PC-3 (cell line): ENCODE measurements around the gene UNC13C. TPM values are rescaled to one million over a fixed set of nuclear protein-coding genes. Genes with fewer than 3 reads are reported as not detected.

ENCODE experiments used
- ATAC-seq: fragments of 200-7000 bp; cut with Tn5 transposase; 2 replicates; pipeline ENCODE4 v1.9.1; 2020; ENCODE audit warnings: mild to moderate bottlenecking, moderate library complexity
- BruUV-seq: library from RNA; stranded (reverse); fragments of 400-500 nt; replicated peaks from 2 replicates; lab custom pipeline; 2021; lab: Mats Ljungman, UMichigan
- CTCF ChIA-PET: fragments of 300-600 bp; sonication (Branson Sonifier 250); formaldehyde crosslinking; loops from one replicate; lab custom pipeline; 2022; ENCODE audit warnings: antibody characterized with exemption; lab: Charles Lee
- POLR2A ChIA-PET: fragments of 300-600 bp; sonication (Branson Sonifier 250); formaldehyde crosslinking; loops from one replicate; lab custom pipeline; 2022; ENCODE audit warnings: antibody characterized with exemption; ENCODE audit not compliant: unreplicated experiment; lab: Charles Lee
- DNase-seq: peaks from one replicate; pipeline ENCODE4 v3.0.0-alpha.2; 2015
- H2AFZ ChIP-seq: fragments of 300-600 bp; sonication (generic); 2 replicates; pipeline ENCODE4 v1.6.0; 2016; ENCODE audit warnings: antibody characterized with exemption, low read length
- H3F3A ChIP-seq: fragments of 300-600 bp; sonication (generic); one replicate; pipeline ENCODE4 v1.6.0; 2017; ENCODE audit warnings: antibody characterized with exemption, low read length, control low read depth, mild to moderate bottlenecking; ENCODE audit not compliant: unreplicated experiment
- H3K27ac ChIP-seq: fragments of 300-600 bp; sonication (generic); 2 replicates; pipeline ENCODE4 v1.5.1; 2016; ENCODE audit warnings: mild to moderate bottlenecking, low read length
- H3K27me3 ChIP-seq: fragments of 300-600 bp; sonication (generic); 2 replicates; pipeline ENCODE4 v1.6.1; 2016; ENCODE audit warnings: low read length, mixed read lengths
- H3K36me3 ChIP-seq: fragments of 300-600 bp; sonication (generic); 2 replicates; pipeline ENCODE4 v1.6.1; 2016; ENCODE audit warnings: low read depth, mixed run types, low read length, mixed read lengths
- H3K4me1 ChIP-seq: fragments of 300-600 bp; sonication (generic); 2 replicates; pipeline ENCODE4 v1.5.1; 2016; ENCODE audit warnings: low read length; ENCODE audit not compliant: insufficient read depth
- H3K4me2 ChIP-seq: fragments of 300-600 bp; sonication (generic); 2 replicates; pipeline ENCODE4 v1.6.0; 2016; ENCODE audit warnings: low read length
- H3K4me3 ChIP-seq: fragments of 300-600 bp; sonication (generic); 2 replicates; pipeline ENCODE4 v1.5.1; 2016; ENCODE audit warnings: mild to moderate bottlenecking, low read length, mixed read lengths
- H3K79me2 ChIP-seq: fragments of 300-600 bp; sonication (generic); 2 replicates; pipeline ENCODE4 v1.6.1; 2017; ENCODE audit warnings: low read length, mixed read lengths
- H3K9ac ChIP-seq: fragments of 300-600 bp; sonication (generic); 2 replicates; pipeline ENCODE4 v1.6.0; 2016; ENCODE audit warnings: mild to moderate bottlenecking, low read length
- H3K9me2 ChIP-seq: fragments of 300-600 bp; sonication (generic); replicated peaks from 2 replicates; pipeline ENCODE4 v1.6.1; 2016; ENCODE audit warnings: mixed run types, low read length, mixed read lengths
- H3K9me3 ChIP-seq: fragments of 300-600 bp; sonication (generic); 2 replicates; pipeline ENCODE4 v1.6.1; 2016; ENCODE audit warnings: low read length, mixed read lengths
- H4K20me1 ChIP-seq: fragments of 300-600 bp; sonication (generic); 2 replicates; pipeline ENCODE4 v1.6.1; 2016; ENCODE audit warnings: low read length, mixed read lengths
- EZH2 ChIP-seq: fragments of 300-600 bp; sonication (generic); IDR thresholded peaks from one replicate; pipeline ENCODE4 v1.6.1; 2017; ENCODE audit warnings: antibody characterized with exemption, mild to moderate bottlenecking, low read length; ENCODE audit not compliant: unreplicated experiment
- EZH2phosphoT487 ChIP-seq: fragments of 300-600 bp; sonication (generic); IDR thresholded peaks from 2 replicates; pipeline ENCODE4 v1.6.1; 2018; ENCODE audit warnings: mild to moderate bottlenecking, antibody characterized with exemption, low read length, borderline replicate concordance
- intact Hi-C: fragments of 100-400 bp; cut with micrococcal nuclease; formaldehyde crosslinking; loops from 2 replicates; pipeline ENCODE4 v1.9.0; 2023
- total RNA-seq: library from RNA; depleted of rRNA; stranded (reverse); fragments of >200 nt; gene quantifications from 2 replicates; pipeline ENCODE4 v1.2.3, GENCODE V29; 2014
- TF ChIP-seq, protein P1 (sequence below): fragments of 300-600 bp; sonication (generic); conservative IDR thresholded peaks from 2 replicates; pipeline ENCODE4 v1.5.1; 2017; ENCODE audit warnings: antibody characterized with exemption, low read depth, mild to moderate bottlenecking, low read length

The UNC13C gene
- total RNA-seq, 1 experiment from 2014 or later = not detected

DNA sequence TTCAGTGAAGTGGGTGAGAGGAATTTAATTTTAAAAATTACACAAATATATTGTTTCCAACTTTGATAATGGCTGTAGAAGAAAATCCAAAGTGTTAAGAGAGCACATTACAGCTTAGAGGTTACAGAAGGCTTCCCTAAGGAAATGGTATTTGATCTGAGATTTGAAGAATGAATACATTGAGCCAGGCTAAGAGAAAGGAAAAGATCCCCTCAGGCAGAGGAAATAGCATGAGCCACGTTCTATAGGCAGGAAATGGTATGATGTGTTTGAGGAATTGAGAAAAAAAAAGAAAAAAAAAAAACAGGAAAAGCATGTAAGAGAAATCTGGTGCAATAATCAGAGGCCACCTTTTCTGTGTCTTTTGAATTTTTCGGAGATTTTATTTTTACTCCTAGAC, 48.6 kb downstream of the UNC13C start:
- H3K4me1 ChIP-seq = no peaks in the 10 kb centered on the region
- H2AFZ ChIP-seq = no peak overlapping the region
- H3K4me2 ChIP-seq = no peak overlapping the region
- no peak overlapping the region for H3K4me3 ChIP-seq
- no peak overlapping the region for H3K9ac ChIP-seq
- no peaks in the 10 kb centered on the region for H3K27me3 ChIP-seq
- ChIA-PET POLR2A (no interaction called here), CTCF (no interaction called here)
- no peaks in the 10 kb centered on the region for H3K36me3 ChIP-seq
- H3K9me2 ChIP-seq = no peaks in the 10 kb centered on the region
- no TSS peak for BruUV-seq
- H3K9me3 ChIP-seq = no peaks in the 10 kb centered on the region
- TF ChIP-seq, protein P1, sequence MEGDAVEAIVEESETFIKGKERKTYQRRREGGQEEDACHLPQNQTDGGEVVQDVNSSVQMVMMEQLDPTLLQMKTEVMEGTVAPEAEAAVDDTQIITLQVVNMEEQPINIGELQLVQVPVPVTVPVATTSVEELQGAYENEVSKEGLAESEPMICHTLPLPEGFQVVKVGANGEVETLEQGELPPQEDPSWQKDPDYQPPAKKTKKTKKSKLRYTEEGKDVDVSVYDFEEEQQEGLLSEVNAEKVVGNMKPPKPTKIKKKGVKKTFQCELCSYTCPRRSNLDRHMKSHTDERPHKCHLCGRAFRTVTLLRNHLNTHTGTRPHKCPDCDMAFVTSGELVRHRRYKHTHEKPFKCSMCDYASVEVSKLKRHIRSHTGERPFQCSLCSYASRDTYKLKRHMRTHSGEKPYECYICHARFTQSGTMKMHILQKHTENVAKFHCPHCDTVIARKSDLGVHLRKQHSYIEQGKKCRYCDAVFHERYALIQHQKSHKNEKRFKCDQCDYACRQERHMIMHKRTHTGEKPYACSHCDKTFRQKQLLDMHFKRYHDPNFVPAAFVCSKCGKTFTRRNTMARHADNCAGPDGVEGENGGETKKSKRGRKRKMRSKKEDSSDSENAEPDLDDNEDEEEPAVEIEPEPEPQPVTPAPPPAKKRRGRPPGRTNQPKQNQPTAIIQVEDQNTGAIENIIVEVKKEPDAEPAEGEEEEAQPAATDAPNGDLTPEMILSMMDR = no peak
- TF ChIP-seq EZH2 = no peak
- no peak for TF ChIP-seq EZH2phosphoT487
- DNase-seq (no peak), ATAC-seq (no peak)
- H3F3A ChIP-seq = no peaks in the 10 kb centered on the region
- intact Hi-C loops = no loop called here
- H3K27ac ChIP-seq = no peak overlapping the region
- H3K79me2 ChIP-seq = no peaks in the 10 kb centered on the region
- no peaks in the 10 kb centered on the region for H4K20me1 ChIP-seq

DNA sequence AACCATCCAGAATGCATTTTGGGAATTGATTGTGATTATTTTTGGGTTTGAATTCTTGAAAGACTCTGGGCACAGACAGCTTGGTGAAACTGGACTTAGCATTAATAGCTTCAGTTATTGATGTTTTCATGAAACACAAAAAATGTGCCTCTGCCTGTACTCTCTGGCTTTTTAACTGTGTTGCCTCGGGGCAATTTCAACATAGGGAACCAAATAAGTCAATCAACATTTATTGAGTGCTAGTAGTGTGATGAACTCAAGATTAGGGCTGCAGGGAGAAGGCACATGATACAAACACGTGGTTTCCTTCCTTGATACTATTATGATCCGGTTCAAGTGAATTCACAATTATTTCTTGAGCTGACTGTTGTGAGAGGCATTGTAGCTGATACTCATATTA, 50.8 kb downstream of the UNC13C start:
- ChIA-PET CTCF (no interaction called here), POLR2A (no interaction called here)
- no peak overlapping the region for H3K4me3 ChIP-seq
- no peaks in the 10 kb centered on the region for H3K4me1 ChIP-seq
- no peak overlapping the region for H3K27ac ChIP-seq
- DNase-seq (no peak), ATAC-seq (no peak)
- H3K9me3 ChIP-seq = no peaks in the 10 kb centered on the region
- intact Hi-C loops = no loop called here
- H3K9ac ChIP-seq = no peak overlapping the region
- H3K9me2 ChIP-seq = no peaks in the 10 kb centered on the region
- TF ChIP-seq EZH2 = no peak
- no peak for TF ChIP-seq EZH2phosphoT487
- TF ChIP-seq, protein P1 = no peak
- no peak overlapping the region for H2AFZ ChIP-seq
- no TSS peak for BruUV-seq
- no peaks in the 10 kb centered on the region for H3K79me2 ChIP-seq
- H4K20me1 ChIP-seq = no peaks in the 10 kb centered on the region
- H3K27me3 ChIP-seq = no peaks in the 10 kb centered on the region
- H3K36me3 ChIP-seq = no peaks in the 10 kb centered on the region
- no peak overlapping the region for H3K4me2 ChIP-seq
- no peaks in the 10 kb centered on the region for H3F3A ChIP-seq

DNA sequence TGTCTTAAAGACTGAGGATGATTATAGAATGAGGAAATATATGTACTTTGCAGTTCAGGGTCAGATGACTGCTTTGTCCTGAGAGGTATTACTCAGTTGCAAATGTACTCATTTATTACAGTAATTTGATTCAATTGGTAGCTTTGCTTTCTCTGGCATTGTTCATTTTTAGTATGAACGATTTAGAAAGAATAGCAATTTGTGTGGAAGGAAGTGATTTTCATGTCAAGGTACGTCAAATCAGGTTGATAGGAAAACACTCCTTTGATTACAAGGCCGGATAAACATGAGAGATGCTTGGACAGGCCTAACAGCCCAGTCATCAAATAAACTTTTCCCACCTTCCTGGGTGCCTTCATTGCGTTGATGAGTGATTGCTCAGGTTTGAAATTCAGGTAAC, 53.8 kb downstream of the UNC13C start:
- intact Hi-C loops = no loop called here
- H3K27me3 ChIP-seq = no peaks in the 10 kb centered on the region
- CTCF ChIA-PET = no interaction called here
- no TSS peak for BruUV-seq
- no peak overlapping the region for H3K9ac ChIP-seq
- H2AFZ ChIP-seq = no peak overlapping the region
- H3K4me3 ChIP-seq = no peak overlapping the region
- H3K9me2 ChIP-seq = no peaks in the 10 kb centered on the region
- TF ChIP-seq, protein P1 = no peak
- no peak for TF ChIP-seq EZH2phosphoT487
- TF ChIP-seq EZH2 = no peak
- ATAC-seq = no peak
- H3K27ac ChIP-seq = no peak overlapping the region
- no peaks in the 10 kb centered on the region for H3K36me3 ChIP-seq
- no peaks in the 10 kb centered on the region for H3K4me1 ChIP-seq
- no peak overlapping the region for H3K4me2 ChIP-seq
- H3F3A ChIP-seq = no peaks in the 10 kb centered on the region
- H3K9me3 ChIP-seq = no peaks in the 10 kb centered on the region
- no peak for DNase-seq
- POLR2A ChIA-PET = no interaction called here
- no peaks in the 10 kb centered on the region for H4K20me1 ChIP-seq
- no peaks in the 10 kb centered on the region for H3K79me2 ChIP-seq
